K562 (cell line): ENCODE measurements around the gene C1orf50. TPM values are rescaled to one million over a fixed set of nuclear protein-coding genes. Genes with fewer than 3 reads are reported as not detected.

Experiments used
- NEUROD1 ChIP-seq: fragments of 150-350 bp; IDR thresholded peaks from 2 replicates; pipeline ENCODE4 v1.6.1; 2014; ENCODE audit warnings: borderline replicate concordance, low read length, low read depth; ENCODE audit not compliant: partially characterized antibody
- STAT5B ChIP-seq: fragments of 250-450 bp; sonication (Bioruptor Pico); IDR thresholded peaks from 2 replicates; pipeline ENCODE4 v1.8.0; 2021; ENCODE audit warnings: mild to moderate bottlenecking, inconsistent platforms
- TAF15 ChIP-seq: fragments of 200-400 bp; formaldehyde crosslinking; IDR thresholded peaks from 2 replicates; pipeline ENCODE4 v1.6.1; 2017; ENCODE audit warnings: mild to moderate bottlenecking, low read depth, low read length, moderate library complexity
- TAL1 ChIP-seq: fragments of 450-650 bp; IDR thresholded peaks from 2 replicates; pipeline ENCODE4 v1.6.1; 2016; ENCODE audit warnings: mild to moderate bottlenecking
- ZBTB33 ChIP-seq: sonication (generic); formaldehyde crosslinking; IDR thresholded peaks from 2 replicates; pipeline ENCODE4 v1.8.1; 2023; ENCODE audit warnings: mild to moderate bottlenecking, missing genetic modification reagents
- ZNF41 ChIP-seq: fragments of 250-450 bp; sonication (Bioruptor Pico); conservative IDR thresholded peaks from 2 replicates; pipeline ENCODE4 v1.4.0; 2020; ENCODE audit warnings: mild to moderate bottlenecking
- polyA plus RNA-seq, 8 experiments: library from polyadenylated mRNA; depleted of rRNA in 4 of 8; stranded (reverse) in 5 of 8; unstranded in 3 of 8; fragments of >200 nt; fragmentation: Nextera tagmentation in 2 of 8; fragmentation: Illumina TruSeq in 1 of 8; extraction: Ambion mirVana in 2 of 8; extraction: Trizol in 1 of 8; gene quantifications; 2 replicates each; pipeline versions ENCODE4 v1.2.1 to v1.2.3, GENCODE V29; 2011 to 2014; ENCODE audit warnings: inconsistent platforms in 1 of 8, missing spikeins in 1 of 8
- total RNA-seq, 7 experiments: library from RNA; depleted of rRNA in 6 of 7; stranded (reverse); fragments of >200 nt in 6 of 7; fragmentation: Illumina TruSeq in 2 of 7; extraction: Trizol in 2 of 7; gene quantifications; 2 replicates each; pipeline versions ENCODE4 v1.2.1 to v1.2.3, GENCODE V29; 2011 to 2021; ENCODE audit warnings: low replicate concordance in 1 of 7
- TF ChIP-seq, protein P1 (sequence below): sonication (generic); formaldehyde crosslinking; IDR thresholded peaks from 2 replicates; pipeline ENCODE4 v1.8.0; 2023; ENCODE audit warnings: missing genetic modification reagents, mild to moderate bottlenecking, borderline replicate concordance

The C1orf50 gene
- total and polyA plus RNA-seq, 9 of the 15 experiments (the other 6 are each of a cell fraction or from before 2014, with no cell fraction given) = 0.55 to 13.9 (median 5.2) TPM

- TF ChIP-seq, protein P1, sequence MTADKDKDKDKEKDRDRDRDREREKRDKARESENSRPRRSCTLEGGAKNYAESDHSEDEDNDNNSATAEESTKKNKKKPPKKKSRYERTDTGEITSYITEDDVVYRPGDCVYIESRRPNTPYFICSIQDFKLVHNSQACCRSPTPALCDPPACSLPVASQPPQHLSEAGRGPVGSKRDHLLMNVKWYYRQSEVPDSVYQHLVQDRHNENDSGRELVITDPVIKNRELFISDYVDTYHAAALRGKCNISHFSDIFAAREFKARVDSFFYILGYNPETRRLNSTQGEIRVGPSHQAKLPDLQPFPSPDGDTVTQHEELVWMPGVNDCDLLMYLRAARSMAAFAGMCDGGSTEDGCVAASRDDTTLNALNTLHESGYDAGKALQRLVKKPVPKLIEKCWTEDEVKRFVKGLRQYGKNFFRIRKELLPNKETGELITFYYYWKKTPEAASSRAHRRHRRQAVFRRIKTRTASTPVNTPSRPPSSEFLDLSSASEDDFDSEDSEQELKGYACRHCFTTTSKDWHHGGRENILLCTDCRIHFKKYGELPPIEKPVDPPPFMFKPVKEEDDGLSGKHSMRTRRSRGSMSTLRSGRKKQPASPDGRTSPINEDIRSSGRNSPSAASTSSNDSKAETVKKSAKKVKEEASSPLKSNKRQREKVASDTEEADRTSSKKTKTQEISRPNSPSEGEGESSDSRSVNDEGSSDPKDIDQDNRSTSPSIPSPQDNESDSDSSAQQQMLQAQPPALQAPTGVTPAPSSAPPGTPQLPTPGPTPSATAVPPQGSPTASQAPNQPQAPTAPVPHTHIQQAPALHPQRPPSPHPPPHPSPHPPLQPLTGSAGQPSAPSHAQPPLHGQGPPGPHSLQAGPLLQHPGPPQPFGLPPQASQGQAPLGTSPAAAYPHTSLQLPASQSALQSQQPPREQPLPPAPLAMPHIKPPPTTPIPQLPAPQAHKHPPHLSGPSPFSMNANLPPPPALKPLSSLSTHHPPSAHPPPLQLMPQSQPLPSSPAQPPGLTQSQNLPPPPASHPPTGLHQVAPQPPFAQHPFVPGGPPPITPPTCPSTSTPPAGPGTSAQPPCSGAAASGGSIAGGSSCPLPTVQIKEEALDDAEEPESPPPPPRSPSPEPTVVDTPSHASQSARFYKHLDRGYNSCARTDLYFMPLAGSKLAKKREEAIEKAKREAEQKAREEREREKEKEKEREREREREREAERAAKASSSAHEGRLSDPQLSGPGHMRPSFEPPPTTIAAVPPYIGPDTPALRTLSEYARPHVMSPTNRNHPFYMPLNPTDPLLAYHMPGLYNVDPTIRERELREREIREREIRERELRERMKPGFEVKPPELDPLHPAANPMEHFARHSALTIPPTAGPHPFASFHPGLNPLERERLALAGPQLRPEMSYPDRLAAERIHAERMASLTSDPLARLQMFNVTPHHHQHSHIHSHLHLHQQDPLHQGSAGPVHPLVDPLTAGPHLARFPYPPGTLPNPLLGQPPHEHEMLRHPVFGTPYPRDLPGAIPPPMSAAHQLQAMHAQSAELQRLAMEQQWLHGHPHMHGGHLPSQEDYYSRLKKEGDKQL = no peak
- TF ChIP-seq ZBTB33 (CRISPR knock-in tag) (no peak), NEUROD1 (no peak), ZNF41 (CRISPR knock-in tag) (no peak), TAL1 (no peak), TAF15 (no peak), STAT5B (CRISPR knock-in tag) (no peak)
Observed at GRCh38 chr1:42797414-42797813, 30.4 kb downstream of the C1orf50 start (continued).
